B cell (primary cell): ENCODE results near the gene PCDH9. TPM values are rescaled to one million over a fixed set of nuclear protein-coding genes. Genes with fewer than 3 reads are reported as not detected.

ENCODE experiments used
- ATAC-seq: fragments of 200-7000 bp; cut with Tn5 transposase; one replicate; pipeline ENCODE4 v1.10.0; 2021; ENCODE audit warnings: low read depth, mild to moderate bottlenecking, moderate number of reproducible peaks, moderate library complexity
- CTCF ChIA-PET: fragments of 350-600 bp; sonication (Branson Sonifier 250); formaldehyde crosslinking; loops from one replicate; lab custom pipeline; 2021; ENCODE audit warnings: antibody characterized with exemption, inconsistent platforms; lab: Charles Lee
- POLR2A ChIA-PET: fragments of 350-600 bp; sonication (Branson Sonifier 250); formaldehyde crosslinking; loops from one replicate; lab custom pipeline; 2021; ENCODE audit warnings: antibody characterized with exemption; lab: Charles Lee
- DNase-seq: peaks from one replicate; pipeline ENCODE4 v3.0.0; 2013
- H2AFZ ChIP-seq: 2 replicates; pipeline ENCODE4 v1.6.1; 2012; ENCODE audit warnings: mild to moderate bottlenecking, low read depth, low read length; ENCODE audit not compliant: insufficient read depth, poor library complexity, severe bottlenecking
- H3K27ac ChIP-seq, 2 donors: 1 replicate in 1 of 2; 2 replicates in 1 of 2; pipeline ENCODE4 v1.5.1; 2012 to 2013; ENCODE audit warnings: low read length in 2 of 2, mild to moderate bottlenecking in 2 of 2, moderate library complexity in 1 of 2
- H3K27me3 ChIP-seq, 4 experiments: fragments of 200-600 bp in 1 of 4; sonication (generic) in 1 of 4; replicated peaks in 1 of 4; 1 replicate in 2 of 4; 2 replicates in 2 of 4; pipeline versions ENCODE4 v1.6.1 to v1.7.0; 2013 to 2016; ENCODE audit warnings: low read length in 3 of 4, mild to moderate bottlenecking in 2 of 4, mixed read lengths in 1 of 4, moderate library complexity in 1 of 4; ENCODE audit not compliant: insufficient read depth in 4 of 4, control insufficient read depth in 3 of 4; ENCODE audit errors: control extremely low read depth in 1 of 4
- H3K36me3 ChIP-seq, 2 experiments: replicated peaks in 1 of 2; 1 replicate in 1 of 2; 2 replicates in 1 of 2; pipeline versions ENCODE4 v1.6.1 to v1.7.1; 2013; ENCODE audit warnings: low read length in 1 of 2; ENCODE audit not compliant: insufficient read depth in 2 of 2, control insufficient read depth in 1 of 2; ENCODE audit errors: control extremely low read depth in 1 of 2, extremely low read depth in 1 of 2
- H3K4me1 ChIP-seq, 2 donors: fragments of 200-600 bp in 1 of 2; sonication (generic) in 1 of 2; 1 replicate in 1 of 2; 2 replicates in 1 of 2; pipeline versions ENCODE4 v1.5.1 to v1.6.1; 2013 to 2017; ENCODE audit warnings: low read length in 2 of 2; ENCODE audit not compliant: control insufficient read depth in 2 of 2, insufficient read depth in 2 of 2
- H3K4me2 ChIP-seq: replicated peaks from 2 replicates; pipeline ENCODE3; 2012; ENCODE audit warnings: mild to moderate bottlenecking, low read depth, low read length; ENCODE audit not compliant: poor library complexity, severe bottlenecking
- H3K4me3 ChIP-seq, 5 experiments: fragments of 200-600 bp in 1 of 5; sonication (generic) in 1 of 5; 1 replicate in 3 of 5; 2 replicates in 2 of 5; pipeline versions ENCODE4 v1.5.1 to v1.7.0; 2011 to 2016; ENCODE audit warnings: low read length in 4 of 5, mild to moderate bottlenecking in 4 of 5, low read depth in 2 of 5, control low read depth in 1 of 5, moderate library complexity in 1 of 5; ENCODE audit not compliant: insufficient read depth in 1 of 5; ENCODE audit errors: control extremely low read depth in 1 of 5, extremely low read depth in 1 of 5
- H3K79me2 ChIP-seq: fragments of 200-600 bp; sonication (generic); one replicate; pipeline ENCODE4 v1.6.0; 2016; ENCODE audit warnings: low read length; ENCODE audit not compliant: control insufficient read depth, insufficient read depth
- H3K9ac ChIP-seq: fragments of 200-600 bp; sonication (generic); 2 replicates; pipeline ENCODE4 v1.6.1; 2017; ENCODE audit warnings: mild to moderate bottlenecking, low read length, moderate library complexity
- H3K9me3 ChIP-seq, 3 donors: one replicate each; pipeline versions ENCODE4 v1.6.1 to v1.7.1; 2013; ENCODE audit warnings: low read length in 2 of 3; ENCODE audit not compliant: control insufficient read depth in 2 of 3, insufficient read depth in 1 of 3; ENCODE audit errors: control extremely low read depth in 1 of 3
- H4K20me1 ChIP-seq: 2 replicates; pipeline ENCODE4 v1.6.0; 2012; ENCODE audit warnings: mild to moderate bottlenecking, low read length; ENCODE audit not compliant: insufficient read depth, control insufficient read depth, poor library complexity, severe bottlenecking
- H3K27ac Mint-ChIP-seq: one replicate; pipeline ENCODE4 v1.8.0; 2021; ENCODE audit warnings: mixed read lengths
- H3K27me3 Mint-ChIP-seq: one replicate; pipeline ENCODE4 v1.8.0; 2021; ENCODE audit warnings: mixed read lengths
- H3K4me1 Mint-ChIP-seq: one replicate; pipeline ENCODE4 v1.8.0; 2021; ENCODE audit warnings: mixed read lengths
- H3K4me3 Mint-ChIP-seq: one replicate; pipeline ENCODE4 v1.8.0; 2021; ENCODE audit warnings: mixed read lengths
- H3K9me3 Mint-ChIP-seq: one replicate; pipeline ENCODE4 v1.8.0; 2022; ENCODE audit warnings: mixed read lengths; ENCODE audit not compliant: insufficient read depth
- CTCF ChIP-seq: fragments of 200-600 bp; IDR thresholded peaks from one replicate; pipeline ENCODE4 v1.8.0; 2022; ENCODE audit warnings: antibody characterized with exemption, mild to moderate bottlenecking
- EZH2 ChIP-seq: IDR thresholded peaks from 2 replicates; pipeline ENCODE4 v1.6.1; 2012; ENCODE audit warnings: borderline replicate concordance, low read depth, mild to moderate bottlenecking, moderate library complexity, low read length; ENCODE audit not compliant: insufficient read depth, poor library complexity, severe bottlenecking
- WGBS: methylation state at CpG from one replicate; pipeline ENCODE4 v1.1.5; 2013; ENCODE audit warnings: missing lambda C conversion rate; ENCODE audit not compliant: insufficient coverage; 5-methylcytosine and 5-hydroxymethylcytosine counted together
- intact Hi-C: fragments of 100-400 bp; cut with micrococcal nuclease; formaldehyde crosslinking; loops from one replicate; pipeline ENCODE4 v1.10.0; 2022
- polyA plus RNA-seq: library from polyadenylated mRNA; depleted of rRNA; stranded (reverse); fragments of >200 nt; gene quantifications from 2 replicates; pipeline ENCODE4 v1.2.3, GENCODE V29; 2012
- total RNA-seq, 2 donors: library from RNA; stranded (reverse); fragments of 120-200 nt in 1 of 2; gene quantifications; 1 replicate in 1 of 2; 2 replicates in 1 of 2; pipeline versions ENCODE4 v1.2.3 to v1.2.4, GENCODE V29; 2013 to 2022

The PCDH9 gene
- total and polyA plus RNA-seq, 2 donors (not counting 1 experiment from before 2014, with no cell fraction given): 13.1 to 21.8 TPM

- ChIA-PET POLR2A (no interaction called here), CTCF (interaction anchor here (1.4 to 2.4 kb wide), 3 partner anchors 12 to 607 kb away, joined by 5 to 15 read pairs (median 7); no protein-coding TSS in a partner anchor)
- peaks cover 0 to 10% (median 3%) of the 10 kb centered on the region in 3 donors for H3K9me3 ChIP-seq
- no peak for TF ChIP-seq EZH2
- no peak for TF ChIP-seq CTCF
- Mint-ChIP-seq H3K27ac (peak overlapping the region; percentile 38), H3K4me3 (peak overlapping the region; percentile 33), H3K4me1 (peaks cover 36% of the 10 kb centered on the region), H3K27me3 (no peaks in the 10 kb centered on the region), H3K9me3 (no peaks in the 10 kb centered on the region)
- no peaks in the 10 kb centered on the region for H4K20me1 ChIP-seq
- peaks cover 24 to 50% of the 10 kb centered on the region in 2 donors for H3K4me1 ChIP-seq
- H3K4me2 ChIP-seq: peak overlapping the region; percentile 70
- peaks cover 0 to 3% (median 0%) of the 10 kb centered on the region in 4 experiments for H3K27me3 ChIP-seq
- no peak overlapping the region for H3K9ac ChIP-seq
- H2AFZ ChIP-seq: no peak overlapping the region
- no peak overlapping the region for H3K4me3 ChIP-seq
- peaks cover 0 to 5% of the 10 kb centered on the region in 2 experiments for H3K36me3 ChIP-seq
- intact Hi-C loops: loop anchor here (5.0 to 10.0 kb wide), 3 partner anchors 733 to 1571 kb away; no protein-coding TSS in a partner anchor
- WGBS: 83% methylated on average over 16 of the region's 20 CpGs
- H3K27ac ChIP-seq: peak overlapping the region in 1 of 2 donors; percentile 50
- H3K79me2 ChIP-seq: peaks cover 59% of the 10 kb centered on the region
- ATAC-seq (no peak), DNase-seq (no peak)
Measured at GRCh38 chr13:67225252-67226159, 4.6 kb downstream of the PCDH9 start.
